CD4-positive, alpha-beta T cell treated with Interferon gamma for 1 hour (primary cell): Measurements from ENCODE around the gene MORN4.

Source experiments
- DNase-seq: peaks from one replicate; pipeline ENCODE4 v3.0.0-alpha.2; 2020

Gene MORN4

DNA sequence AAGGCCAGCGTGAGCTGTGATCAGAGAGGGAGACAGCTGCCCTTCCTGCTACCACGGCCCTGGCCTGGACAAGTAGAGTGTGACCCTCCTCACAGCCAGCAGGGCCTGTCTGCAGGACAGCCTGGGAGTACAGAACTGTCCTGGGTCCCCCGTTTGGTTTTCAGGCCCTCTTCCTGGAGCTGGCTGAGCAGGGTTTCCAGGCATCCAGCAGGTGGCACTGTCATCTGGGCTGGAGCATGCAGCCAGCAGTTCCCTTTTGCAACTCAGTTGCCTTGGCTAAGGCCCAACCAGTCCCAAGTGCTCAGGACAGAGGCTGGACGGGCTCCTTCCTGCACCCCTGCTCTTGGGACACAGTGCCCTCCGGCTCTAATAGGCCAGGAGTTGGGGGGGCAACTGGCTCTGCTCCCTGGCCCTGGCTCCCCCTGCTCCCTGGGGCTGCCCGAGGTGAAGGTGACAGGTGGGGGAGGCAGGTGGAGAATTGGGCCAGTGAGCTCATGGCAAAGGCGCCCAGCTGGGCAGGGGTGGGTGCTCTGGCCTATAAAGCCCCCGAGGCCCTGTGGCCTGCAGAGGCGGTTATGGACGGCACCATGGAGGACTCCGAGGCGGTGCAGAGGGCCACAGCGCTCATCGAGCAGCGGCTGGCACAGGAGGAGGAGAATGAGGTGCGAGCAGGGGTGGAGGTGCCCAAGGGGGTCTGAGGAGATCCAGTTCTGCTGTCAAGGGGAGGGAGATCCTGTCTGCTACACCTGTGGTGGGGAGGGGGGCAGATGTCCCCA is 60.9 kb downstream of the MORN4 start, which contains the start of gene ANKRD2:
ANKRD2 (plus strand) TSS at position 566 of the 776 bp plus-strand sequence; CDS start at position 576, 10 bp downstream.
- DNase-seq, result peak; percentile 49

DNA sequence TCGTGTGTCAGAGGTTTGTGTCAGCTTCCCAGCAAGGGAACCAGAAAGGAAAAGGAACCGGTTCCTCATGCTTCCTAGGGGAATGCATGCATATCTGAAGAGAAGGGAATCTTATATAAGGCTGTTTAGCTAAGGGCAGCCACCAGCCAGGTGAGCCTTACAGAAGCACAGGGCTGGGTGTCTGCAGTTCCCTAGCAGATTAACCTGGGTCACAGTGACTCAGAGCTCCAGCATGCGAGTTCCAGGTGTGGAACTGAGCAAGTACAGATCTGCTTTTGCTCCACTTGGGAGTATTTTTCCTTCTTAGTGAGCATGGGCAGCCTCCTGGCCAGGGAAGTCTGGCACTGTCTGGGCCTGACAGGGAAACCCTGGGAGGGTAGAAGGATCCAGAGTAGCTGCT is 61.7 kb downstream of the MORN4 start:
- no peak for DNase-seq

DNA sequence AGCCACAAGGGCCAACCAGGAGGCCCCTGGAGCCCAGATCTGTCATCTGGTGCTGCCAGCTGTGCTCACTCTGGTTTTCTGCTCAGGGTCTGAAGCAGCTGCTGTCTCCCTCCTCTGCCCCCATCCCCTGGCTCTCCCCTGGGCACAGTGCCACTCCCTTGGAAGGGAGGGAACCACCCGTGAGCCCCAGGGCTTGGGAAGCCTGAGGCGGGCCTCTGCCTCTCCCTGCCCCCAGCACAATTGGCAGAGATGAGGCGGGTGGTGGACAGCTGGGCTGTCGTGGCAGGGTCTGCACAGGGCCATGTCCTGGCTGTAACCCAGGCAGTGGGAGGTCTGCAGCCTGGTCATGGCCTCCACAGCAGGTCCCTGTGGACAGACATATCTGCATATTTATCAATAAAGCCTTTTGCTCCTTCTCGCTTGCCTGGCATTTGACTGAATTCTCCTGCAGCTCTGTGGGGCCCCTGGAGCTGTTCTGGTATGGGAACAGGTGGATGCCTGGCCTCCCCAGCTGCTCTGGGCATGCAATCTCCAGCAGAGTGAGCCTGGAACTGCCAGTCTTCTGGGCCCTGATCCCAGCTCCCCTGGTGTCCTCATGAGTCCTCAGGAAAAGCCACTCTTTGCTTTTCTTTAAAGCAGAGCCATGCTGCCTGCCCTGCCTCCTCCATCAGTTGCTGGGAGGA is 62.4 kb downstream of the MORN4 start:
- DNase-seq, result no peak

- DNase-seq, result no peak
Measured at GRCh38 chr10:97570146-97570788, 63.0 kb downstream of the MORN4 start.

DNA sequence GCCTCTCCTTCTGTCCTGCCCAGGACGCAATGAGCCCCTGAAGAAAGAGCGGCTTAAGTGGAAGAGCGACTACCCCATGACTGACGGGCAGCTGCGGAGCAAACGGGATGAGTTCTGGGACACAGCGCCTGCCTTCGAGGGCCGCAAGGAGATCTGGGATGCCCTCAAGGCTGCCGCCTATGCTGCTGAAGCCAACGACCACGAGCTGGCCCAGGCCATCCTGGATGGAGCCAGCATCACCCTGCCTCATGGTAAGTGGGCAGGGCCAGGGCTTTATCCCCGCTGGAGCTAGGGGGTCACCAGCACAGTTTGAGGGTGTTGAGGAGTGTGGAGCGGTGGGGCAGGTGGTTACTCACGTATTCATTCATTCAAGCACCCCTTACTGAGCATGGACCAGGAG is 65.4 kb downstream of the MORN4 start:
- no peak for DNase-seq

GRCh38 chr10:97566336-97566996 is 66.8 kb downstream of the MORN4 start:
- DNase-seq, result no peak

GRCh38 chr10:97564776-97565175 is 68.5 kb downstream of the MORN4 start:
- DNase-seq, result no peak
